ENCODE results near the gene FGFR4. TPM values are rescaled to one million over a fixed set of nuclear protein-coding genes. Genes with fewer than 3 reads are reported as not detected.

Gene FGFR4
- total and polyA plus RNA-seq, 2 of the 8 experiments (the other 6 are each of a cell fraction or from before 2014, with no cell fraction given): 61.4 to 88.4 TPM

DNA sequence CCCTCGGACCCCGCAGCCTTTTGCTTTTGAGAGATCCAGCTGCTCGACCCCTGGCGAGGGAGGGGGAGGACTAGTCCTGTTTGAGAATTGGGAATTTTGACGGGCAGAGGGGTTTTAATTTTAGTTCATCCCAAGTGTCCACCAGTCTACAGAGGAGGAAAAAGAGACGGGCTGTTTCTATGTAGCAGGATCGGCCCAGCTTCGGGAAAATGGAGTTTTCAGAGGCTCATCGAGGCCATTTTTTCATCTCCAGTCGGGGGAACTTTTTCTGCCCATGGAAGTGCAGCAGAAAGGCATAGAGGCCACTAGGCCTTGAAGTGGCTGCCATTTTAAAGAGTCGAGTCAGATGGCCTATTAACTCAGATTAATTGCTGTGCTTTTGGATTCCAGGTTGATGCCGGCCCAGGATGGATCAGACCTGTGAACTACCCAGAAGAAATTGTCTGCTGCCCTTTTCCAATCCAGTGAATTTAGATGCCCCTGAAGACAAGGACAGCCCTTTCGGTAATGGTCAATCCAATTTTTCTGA lies 48.0 kb downstream of the FGFR4 start:
- ChIA-PET POLR2A (ENCODE audit: partially characterized antibody) (interaction anchor here (0.7 to 14.2 kb wide), 18 partner anchors 8 to 167 kb away, joined by 3 to 139 read pairs (median 10); partner anchors contain the start of genes FGFR4, PRELID1, RAB24 and ZNF346), CTCF (ENCODE audit: partially characterized antibody) (interaction anchor here (1.0 to 4.0 kb wide), 3 partner anchors 16 to 34 kb away, joined by 3 to 28 read pairs (median 5); no protein-coding TSS in a partner anchor)
- H4K20me1 ChIP-seq (replicated peaks in 1 of 2; ENCODE audit: control insufficient read depth in 1 of 2, insufficient read depth in 2 of 2, low read length in 2 of 2): peaks cover 0 to 6% of the 10 kb centered on the region in 2 experiments
- H2AK5ac ChIP-seq (ENCODE audit: low read depth, low read length): 0 out of 2 replicates have a peak overlapping the region, but pooled peaks have one; percentile 79
- no peak overlapping the region for H2AFZ ChIP-seq (ENCODE audit: low read length)
- no peak overlapping the region for H3K14ac ChIP-seq (ENCODE audit: insufficient read length)
- H3K36me3 ChIP-seq (ENCODE audit: control insufficient read depth in 2 of 4, insufficient read depth in 4 of 4, low read length in 3 of 4): peaks cover 7 to 42% (median 30%) of the 10 kb centered on the region in 4 experiments
- H2BK120ac ChIP-seq (replicated peaks; ENCODE audit: low read depth, low read length): no peak overlapping the region
- H4K91ac ChIP-seq (replicated peaks; ENCODE audit: insufficient read length, low read length): peak overlapping the region; percentile 98
- no peak overlapping the region; the same call in 1 of the 2 replicates for H2BK12ac ChIP-seq (ENCODE audit: low read depth, low read length)
- no peaks in the 10 kb centered on the region for H3K27me3 ChIP-seq (replicated peaks in 1 of 4; ENCODE audit: control insufficient read depth in 3 of 4, extremely low read depth in 1 of 4, insufficient read depth in 3 of 4, low read length in 3 of 4)
- no peak overlapping the region for H3K23ac ChIP-seq (ENCODE audit: insufficient read length)
- H3K23me2 ChIP-seq (ENCODE audit: low read depth, low read length): peaks cover 10% of the 10 kb centered on the region; the same call in 1 of the 2 replicates
- peak overlapping the region; percentile 98 for H4K8ac ChIP-seq (ENCODE audit: extremely low read depth, insufficient read depth, low read length)
- peak overlapping the region; percentile 95 for H3K27ac ChIP-seq (ENCODE audit: low read depth, low read length)
- peak overlapping the region; percentile 96; the same call in 1 of the 2 replicates for H3K18ac ChIP-seq (ENCODE audit: extremely low read depth, low read length)
- FAIRE-seq (no peak), DNase-seq (ENCODE audit: low read depth in 1 of 2, low spot score in 2 of 2) (no peak)
- H3K56ac ChIP-seq (replicated peaks; ENCODE audit: insufficient read length, low read depth, low read length): peak overlapping the region; percentile 96
- H2BK20ac ChIP-seq (ENCODE audit: low read length): no peak overlapping the region
- H3K4me3 ChIP-seq (ENCODE audit: extremely low read depth in 1 of 4, insufficient read depth in 2 of 4, low read depth in 3 of 4, low read length in 4 of 4): peak overlapping the region; percentile 74 to 94 (median 80)
- H3K4ac ChIP-seq (replicated peaks; ENCODE audit: insufficient read length, low read depth, low read length): peak overlapping the region; percentile 77
- peak overlapping the region; percentile 69; the same call in 1 of the 2 replicates for H2BK5ac ChIP-seq (ENCODE audit: low read depth, low read length)
- no peak overlapping the region for H2BK15ac ChIP-seq (ENCODE audit: low read length)
- WGBS, 2 experiments (ENCODE audit: extremely low coverage in 1 of 2, insufficient coverage in 1 of 2, insufficient read length in 1 of 2, insufficient replicate concordance in 2 of 2, low coverage in 1 of 2, low lambda C conversion rate in 2 of 2, missing lambda C conversion rate in 1 of 2): 37% methylated on average over 13 of the region's 13 CpGs; no CpG with 5 or more reads in 1 of the 2 experiments
- peaks cover 14 to 31% (median 21%) of the 10 kb centered on the region in 4 experiments for H3K4me1 ChIP-seq (replicated peaks in 1 of 4; ENCODE audit: control insufficient read depth in 3 of 4, insufficient read depth in 4 of 4, low read length in 3 of 4)
- peak overlapping the region; percentile 74 to 88 for H3K4me2 ChIP-seq (ENCODE audit: insufficient read depth in 1 of 2, low read depth in 2 of 2, low read length in 2 of 2)
- peaks cover 2% of the 10 kb centered on the region; the same call in 1 of the 2 replicates for H3K79me1 ChIP-seq (ENCODE audit: low read depth, low read length)
- H3K79me2 ChIP-seq (ENCODE audit: control insufficient read depth in 1 of 2, insufficient read depth in 2 of 2, low read length in 2 of 2): peaks cover 43 to 68% of the 10 kb centered on the region in 2 experiments
- H3K9ac ChIP-seq (replicated peaks in 1 of 4; ENCODE audit: extremely low read depth in 1 of 4, low read depth in 3 of 4, low read length in 3 of 4): peak overlapping the region; percentile 82 to 99 (median 93)
- peak overlapping the region; percentile 45 for H4K5ac ChIP-seq (ENCODE audit: insufficient read length, low read depth, low read length)
- H3K9me3 ChIP-seq (ENCODE audit: insufficient read depth in 2 of 2, low read depth in 1 of 2, low read length in 1 of 2): no peaks in the 10 kb centered on the region
- no peak for TF ChIP-seq CBX5 (IDR thresholded peaks at IDR 0.05; ENCODE audit: low read depth, low read length)
- TF ChIP-seq SUZ12 (IDR thresholded peaks at IDR 0.05; ENCODE audit: low read length): no peak
- no peak for TF ChIP-seq ATF2 (IDR thresholded peaks at IDR 0.05; ENCODE audit: low read length)
